ENCODE data around the gene TUBA1B.

GRCh38 chr12:49084438-49084837, 46.8 kb downstream of the TUBA1B start:
- TF ChIP-seq, protein P1, sequence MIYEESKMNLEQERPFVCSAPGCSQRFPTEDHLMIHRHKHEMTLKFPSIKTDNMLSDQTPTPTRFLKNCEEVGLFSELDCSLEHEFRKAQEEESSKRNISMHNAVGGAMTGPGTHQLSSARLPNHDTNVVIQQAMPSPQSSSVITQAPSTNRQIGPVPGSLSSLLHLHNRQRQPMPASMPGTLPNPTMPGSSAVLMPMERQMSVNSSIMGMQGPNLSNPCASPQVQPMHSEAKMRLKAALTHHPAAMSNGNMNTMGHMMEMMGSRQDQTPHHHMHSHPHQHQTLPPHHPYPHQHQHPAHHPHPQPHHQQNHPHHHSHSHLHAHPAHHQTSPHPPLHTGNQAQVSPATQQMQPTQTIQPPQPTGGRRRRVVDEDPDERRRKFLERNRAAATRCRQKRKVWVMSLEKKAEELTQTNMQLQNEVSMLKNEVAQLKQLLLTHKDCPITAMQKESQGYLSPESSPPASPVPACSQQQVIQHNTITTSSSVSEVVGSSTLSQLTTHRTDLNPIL (CRISPR knock-in tag; IDR thresholded peaks at IDR 0.05; ENCODE audit: low read depth), result no peak
- TF ChIP-seq CSDC2 (CRISPR knock-in tag; IDR thresholded peaks at IDR 0.05), result no peak
